NCI-H146 (cell line): Measurements from ENCODE around the gene STYXL2.

Experiments used
- DNase-seq: peaks from one replicate; lab custom pipeline; 2025; lab: John Stamatoyannopoulos, UW

The STYXL2 gene

DNA sequence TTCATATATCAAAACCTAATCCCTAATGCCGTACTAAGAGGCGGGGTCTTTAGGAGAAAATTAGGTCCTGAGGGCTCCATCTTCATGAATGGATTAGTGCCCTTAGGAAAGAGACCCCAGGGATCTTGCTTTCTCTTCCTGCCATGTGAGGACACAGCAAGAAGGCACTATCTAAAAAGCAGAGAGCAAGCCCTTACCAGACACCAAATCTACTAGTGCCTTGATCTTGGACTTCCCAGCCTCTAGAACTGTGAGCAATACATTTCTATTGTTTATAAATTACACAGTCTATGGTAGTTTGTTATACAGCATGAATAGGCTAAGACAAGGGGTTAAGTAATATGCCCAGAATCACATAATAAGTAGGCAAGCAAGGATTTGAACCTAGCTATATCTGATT is 42.9 kb downstream of the STYXL2 start:
- no peak for DNase-seq

DNA sequence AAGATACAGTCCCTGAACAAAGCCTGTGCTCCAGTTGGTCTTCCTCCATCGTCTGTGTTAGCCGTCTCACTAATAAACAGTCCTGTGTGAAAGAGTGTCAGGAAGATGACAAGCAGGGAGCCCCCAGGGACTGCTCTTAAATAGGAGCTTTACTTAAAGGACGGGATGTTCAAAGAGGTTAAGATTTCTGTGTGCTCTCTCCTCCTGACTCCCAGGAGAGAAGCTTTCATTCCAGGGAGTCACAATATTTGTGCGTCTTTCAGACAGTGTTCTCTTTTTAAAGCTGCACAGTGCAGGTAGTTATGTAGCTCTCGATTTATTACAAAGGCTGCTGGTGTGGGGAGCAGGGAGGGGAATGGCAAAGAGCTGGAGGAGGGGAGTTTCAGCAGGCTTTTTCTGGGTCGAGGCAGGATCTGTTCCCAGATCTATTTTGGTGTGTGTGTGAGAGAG is 43.5 kb downstream of the STYXL2 start:
- DNase-seq = peak; percentile 27

DNA sequence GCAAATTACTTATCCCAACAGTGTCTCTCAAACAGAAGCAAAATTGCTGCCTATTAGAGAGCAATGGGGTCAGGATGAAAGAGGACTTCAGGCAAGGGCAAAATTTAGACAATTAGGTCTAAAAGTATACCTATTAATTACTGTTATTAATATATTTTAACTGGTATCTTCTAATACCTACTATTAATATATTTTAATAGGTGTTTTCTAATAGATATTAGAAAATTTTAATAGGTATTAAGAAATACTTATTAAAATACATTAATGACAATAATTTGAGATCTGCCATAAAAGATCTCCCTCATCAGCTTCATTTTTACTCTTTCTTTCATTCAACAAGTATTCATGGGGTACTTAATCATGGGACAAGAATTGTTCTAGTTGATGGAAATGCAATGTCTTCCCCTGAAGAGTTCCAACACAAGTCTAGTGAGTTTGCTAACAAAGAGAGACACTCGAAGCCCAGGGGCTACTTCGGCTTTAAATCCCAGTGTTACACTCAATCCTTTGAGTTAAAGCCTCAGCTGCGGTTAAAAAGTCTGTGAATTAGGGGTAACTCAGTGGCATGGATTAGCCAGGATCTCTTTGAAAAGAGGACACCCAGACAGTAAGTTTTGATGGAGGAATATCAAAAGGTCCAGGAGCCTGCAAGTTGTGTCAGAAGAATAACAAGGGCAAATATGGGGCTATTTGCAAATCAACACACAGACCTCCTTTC is 44.1 kb downstream of the STYXL2 start:
- no peak for DNase-seq

DNA sequence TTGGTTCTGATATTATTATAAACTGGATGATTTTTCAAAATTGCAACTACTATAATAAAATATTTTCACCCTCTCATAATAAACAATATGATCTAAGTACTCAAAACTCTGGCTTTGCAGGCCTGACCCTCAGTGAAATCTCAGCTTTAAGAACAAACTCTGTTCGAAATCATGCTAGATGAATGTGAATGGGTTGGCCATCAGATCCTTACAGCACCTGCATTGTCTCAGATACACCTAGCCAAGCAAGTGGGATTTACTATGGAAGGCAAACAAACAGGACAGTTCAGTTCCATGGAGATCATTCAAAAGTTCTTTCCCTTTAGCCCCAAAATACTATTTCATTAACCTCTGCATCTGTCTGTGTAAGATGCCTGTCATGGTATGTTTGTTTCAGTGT is 44.8 kb downstream of the STYXL2 start:
- DNase-seq = no peak

DNA sequence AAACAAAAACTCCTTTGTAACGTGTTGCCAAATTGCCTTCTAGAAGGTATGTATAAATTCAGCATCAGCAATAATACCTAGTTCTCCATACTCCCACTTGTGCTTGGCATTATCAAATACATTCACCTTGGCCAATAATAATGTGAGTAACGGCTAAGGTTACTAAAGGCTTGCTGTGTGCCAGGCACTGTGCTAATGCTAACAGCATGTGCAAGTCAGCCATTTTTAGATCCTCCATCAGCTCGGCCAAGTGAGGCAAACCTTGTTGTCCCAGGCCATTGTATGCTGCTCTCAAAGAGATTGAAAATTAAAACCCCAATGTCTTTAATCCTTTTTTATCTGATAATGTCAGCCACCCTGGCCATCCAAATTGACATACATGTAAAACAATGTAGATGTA is 48.1 kb downstream of the STYXL2 start:
- no peak for DNase-seq
